Measurements from ENCODE around the gene NPAS3.

DNA sequence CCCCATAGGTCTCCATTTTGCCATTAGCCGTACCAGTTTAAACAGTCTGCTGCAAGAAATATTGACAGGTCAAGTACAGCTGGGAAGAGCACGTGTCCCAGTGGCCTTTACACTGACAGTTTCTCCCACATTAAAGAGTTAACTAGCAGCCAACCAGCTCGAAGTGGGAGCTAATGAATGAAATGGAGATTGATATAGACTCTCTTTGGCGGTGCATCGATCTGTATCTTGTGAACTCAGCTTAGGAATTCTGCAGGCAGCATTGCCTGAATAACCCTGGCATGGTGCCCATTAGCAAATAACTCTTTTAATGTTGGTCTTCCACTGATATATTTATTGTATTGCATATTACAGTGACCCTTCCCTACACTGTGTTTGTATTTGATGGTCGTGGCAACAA, 692.8 kb downstream of the NPAS3 start:
- TF ChIP-seq, protein P1, sequence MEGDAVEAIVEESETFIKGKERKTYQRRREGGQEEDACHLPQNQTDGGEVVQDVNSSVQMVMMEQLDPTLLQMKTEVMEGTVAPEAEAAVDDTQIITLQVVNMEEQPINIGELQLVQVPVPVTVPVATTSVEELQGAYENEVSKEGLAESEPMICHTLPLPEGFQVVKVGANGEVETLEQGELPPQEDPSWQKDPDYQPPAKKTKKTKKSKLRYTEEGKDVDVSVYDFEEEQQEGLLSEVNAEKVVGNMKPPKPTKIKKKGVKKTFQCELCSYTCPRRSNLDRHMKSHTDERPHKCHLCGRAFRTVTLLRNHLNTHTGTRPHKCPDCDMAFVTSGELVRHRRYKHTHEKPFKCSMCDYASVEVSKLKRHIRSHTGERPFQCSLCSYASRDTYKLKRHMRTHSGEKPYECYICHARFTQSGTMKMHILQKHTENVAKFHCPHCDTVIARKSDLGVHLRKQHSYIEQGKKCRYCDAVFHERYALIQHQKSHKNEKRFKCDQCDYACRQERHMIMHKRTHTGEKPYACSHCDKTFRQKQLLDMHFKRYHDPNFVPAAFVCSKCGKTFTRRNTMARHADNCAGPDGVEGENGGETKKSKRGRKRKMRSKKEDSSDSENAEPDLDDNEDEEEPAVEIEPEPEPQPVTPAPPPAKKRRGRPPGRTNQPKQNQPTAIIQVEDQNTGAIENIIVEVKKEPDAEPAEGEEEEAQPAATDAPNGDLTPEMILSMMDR (conservative IDR thresholded peaks at IDR 0.05), result no peak
- TF ChIP-seq EZH2 (IDR thresholded peaks at IDR 0.05; ENCODE audit: low read depth), result no peak
